GM19455 (cell line): ENCODE data around the gene CEP112.
"Not testable (repeated sequence)": the region's sequence is repeated elsewhere in the genome, so short reads cannot be mapped to it uniquely, and the experiment has no call there.

ENCODE experiments used
- ATAC-seq: cut with Tn5 transposase; IDR thresholded peaks from one replicate; pipeline ENCODE4 v1.9.1; 2021; ENCODE audit not compliant: unreplicated experiment

The CEP112 gene

DNA sequence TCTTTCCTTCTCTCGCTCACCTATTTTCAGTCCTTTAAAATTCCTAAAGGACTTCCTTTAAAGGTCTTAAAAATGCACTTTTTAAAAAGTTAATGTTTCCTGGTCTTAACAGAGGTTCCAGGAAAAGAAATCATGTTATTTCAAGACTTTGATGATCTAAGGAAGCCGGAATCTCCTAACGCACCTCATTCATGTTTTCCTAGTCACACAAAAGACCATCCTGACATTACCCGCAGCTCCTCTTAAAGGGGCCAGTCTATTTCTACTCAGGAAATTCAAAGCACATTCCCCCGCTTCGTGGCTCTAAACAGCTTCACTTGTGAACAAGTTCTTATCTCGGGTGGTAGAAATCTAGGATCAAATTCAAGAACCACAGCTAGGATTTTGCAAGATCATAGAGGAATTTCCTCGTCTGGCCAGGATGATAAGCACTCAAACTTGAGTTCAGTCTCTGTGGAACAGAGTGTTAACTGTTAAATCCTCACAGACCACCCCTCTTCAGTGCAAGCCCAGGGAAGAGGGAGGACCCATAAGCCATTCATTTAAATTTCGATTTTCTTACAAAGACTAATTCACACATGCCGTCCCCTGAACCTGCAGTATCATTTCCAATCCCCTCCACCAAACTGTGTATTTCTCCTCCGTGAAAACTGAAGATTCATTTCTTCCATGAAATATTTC lies 493.4 kb downstream of the CEP112 start:
- no peak for ATAC-seq

DNA sequence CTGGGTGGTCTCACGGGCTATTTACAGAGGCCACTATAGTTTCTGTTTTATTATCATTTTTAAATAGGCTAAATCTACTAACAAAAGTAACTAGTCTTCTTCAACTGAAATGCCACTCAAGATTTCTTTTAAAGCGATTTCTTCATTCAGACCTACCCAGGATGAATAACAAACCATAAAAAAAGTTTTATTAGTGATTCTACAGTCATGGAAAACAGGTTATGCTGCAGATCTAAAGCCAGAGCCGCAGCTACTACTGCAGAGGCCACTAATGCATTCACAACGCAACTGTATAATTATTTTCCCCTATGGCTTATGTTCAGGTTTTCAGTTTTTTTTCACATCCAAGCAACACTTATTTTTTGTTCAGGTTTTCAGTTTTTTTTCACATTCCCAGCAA lies 494.3 kb downstream of the CEP112 start:
- no peak for ATAC-seq

DNA sequence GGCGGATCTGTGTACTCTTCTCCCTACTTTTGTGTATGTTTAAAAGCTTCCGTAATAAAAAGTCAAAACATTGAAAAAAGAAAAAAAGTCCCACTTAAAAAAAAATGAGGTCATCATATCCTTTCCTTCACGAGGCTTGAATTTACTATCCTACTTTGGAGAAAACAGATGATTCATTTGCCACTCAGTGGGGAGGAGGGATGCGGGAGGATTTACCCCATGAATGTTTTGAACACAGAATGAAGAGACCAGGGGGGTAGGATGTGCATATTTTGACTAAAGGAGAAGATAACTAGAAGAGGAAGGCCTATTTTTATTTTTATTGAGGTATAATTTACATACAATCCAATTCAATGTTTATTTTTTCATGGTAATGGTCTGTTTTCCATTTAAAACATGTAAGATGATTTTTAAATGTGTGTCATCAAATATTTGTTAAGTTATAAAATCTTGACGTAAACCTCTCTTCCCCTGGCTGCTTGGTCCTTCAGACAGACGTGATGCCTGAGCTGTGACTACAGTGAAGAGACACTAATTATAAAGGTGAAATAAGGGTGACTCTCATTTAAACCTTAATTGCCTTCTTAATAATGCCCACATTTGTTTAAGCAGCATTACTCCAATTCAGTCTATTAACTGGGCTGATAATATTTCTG lies 495.1 kb downstream of the CEP112 start:
- ATAC-seq: no peak

DNA sequence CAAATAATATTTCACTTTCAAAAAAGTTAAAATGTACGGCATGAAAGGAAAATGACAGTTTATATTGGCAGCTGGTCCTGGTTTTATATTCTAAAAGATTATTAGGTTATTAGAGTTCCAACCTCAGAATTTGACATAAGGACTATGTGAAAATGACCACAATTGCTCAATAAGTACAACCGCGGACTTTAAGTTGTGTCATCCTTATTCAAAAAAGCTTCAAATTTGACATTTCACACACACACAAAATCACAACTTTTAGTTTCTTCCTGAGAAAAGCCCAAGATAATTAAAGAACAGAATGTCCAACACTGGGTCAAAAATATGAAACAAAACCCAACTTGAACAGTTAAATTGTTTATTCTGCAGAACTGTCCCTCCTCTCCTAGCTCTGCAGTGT lies 497.3 kb downstream of the CEP112 start:
- no peak for ATAC-seq

DNA sequence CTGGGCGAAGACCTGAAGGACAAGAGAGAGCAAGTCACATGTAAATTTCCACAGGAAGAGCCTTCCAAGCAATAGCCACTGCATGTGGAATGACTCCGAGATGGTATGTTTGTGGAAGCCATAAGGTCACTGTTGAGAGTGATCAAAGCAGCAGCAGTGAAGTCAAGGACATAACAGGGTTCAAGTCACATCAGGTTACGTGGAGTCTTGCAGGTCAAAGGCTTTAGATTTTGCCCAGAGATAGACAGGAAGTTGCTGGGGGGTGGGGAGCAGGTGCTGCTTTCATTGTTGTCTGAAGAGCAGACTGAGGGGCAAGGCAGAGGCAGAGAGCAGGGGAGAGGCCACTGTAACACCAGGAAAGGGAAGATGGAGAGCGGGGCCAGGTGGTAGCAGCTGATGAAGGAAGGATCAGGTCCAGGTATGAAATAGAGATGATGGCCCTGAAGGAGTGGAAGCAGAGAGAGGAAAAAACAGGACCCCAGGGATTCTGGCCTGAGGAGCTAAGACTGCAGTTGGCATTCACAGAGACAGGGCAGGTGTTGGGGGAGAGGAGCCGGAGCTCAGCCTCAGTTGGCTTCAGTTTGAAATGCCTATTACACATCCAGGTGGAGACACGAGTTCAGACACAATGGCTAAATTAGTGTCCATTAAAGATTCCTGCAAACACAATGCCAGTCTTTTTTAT lies 501.2 kb downstream of the CEP112 start:
- no peak for ATAC-seq

DNA sequence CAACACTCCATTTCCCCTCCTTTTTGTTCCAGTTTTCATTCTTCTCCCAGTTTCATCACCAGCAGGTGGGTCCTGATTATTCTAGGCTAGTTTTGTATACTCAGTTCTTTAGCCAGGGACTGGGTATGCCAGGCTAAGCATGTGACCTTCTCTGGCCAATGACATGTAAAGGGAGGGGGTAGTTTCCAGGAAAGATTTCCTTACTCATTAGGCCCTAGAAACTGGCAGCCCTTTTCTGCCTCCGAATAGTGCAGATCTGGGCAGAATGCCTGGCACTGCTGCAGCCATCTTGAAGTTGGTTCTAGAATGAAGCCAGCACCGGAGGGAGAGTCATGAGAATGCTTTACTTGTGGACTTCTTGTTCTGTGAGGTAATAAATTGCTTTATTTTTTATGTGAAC lies 503.6 kb downstream of the CEP112 start:
- no peak for ATAC-seq

DNA sequence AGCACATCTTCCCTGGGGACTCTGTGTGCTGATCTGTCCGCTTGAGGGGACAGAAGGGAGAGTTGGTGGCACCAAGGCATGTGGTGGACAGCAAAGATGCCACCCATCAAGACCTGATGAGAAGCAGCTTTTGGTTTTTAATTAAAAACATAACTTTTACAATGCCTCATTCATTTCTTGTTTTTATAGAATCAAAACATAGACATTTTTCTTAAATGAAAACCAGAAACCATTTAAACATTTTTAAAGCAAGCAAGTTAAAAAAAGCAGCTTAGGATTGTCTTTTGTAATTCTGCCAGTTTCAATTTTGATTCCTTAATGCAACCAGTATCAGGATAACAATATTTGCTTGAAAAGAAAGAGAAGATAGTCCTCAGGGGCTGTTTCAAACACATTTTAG lies 506.8 kb downstream of the CEP112 start:
- ATAC-seq: no peak

DNA sequence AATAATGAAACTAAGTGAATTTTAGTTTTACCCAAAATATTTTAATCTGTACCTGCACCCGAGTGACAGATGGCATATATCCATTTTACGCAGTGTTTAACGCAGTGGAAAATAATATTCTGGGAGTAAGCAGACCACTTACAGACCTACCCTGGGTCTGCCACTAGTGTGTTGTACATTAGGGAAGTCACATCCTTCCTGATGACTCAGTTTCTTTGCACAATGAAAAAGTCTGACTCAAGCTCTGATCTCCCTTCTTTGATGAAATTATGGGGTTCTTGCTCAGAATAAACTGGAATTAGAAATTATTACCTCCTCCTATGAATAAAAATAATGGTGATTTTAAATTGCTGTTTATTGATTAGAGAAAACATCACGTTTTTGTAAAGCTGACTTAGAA lies 507.3 kb downstream of the CEP112 start:
- no peak for ATAC-seq

DNA sequence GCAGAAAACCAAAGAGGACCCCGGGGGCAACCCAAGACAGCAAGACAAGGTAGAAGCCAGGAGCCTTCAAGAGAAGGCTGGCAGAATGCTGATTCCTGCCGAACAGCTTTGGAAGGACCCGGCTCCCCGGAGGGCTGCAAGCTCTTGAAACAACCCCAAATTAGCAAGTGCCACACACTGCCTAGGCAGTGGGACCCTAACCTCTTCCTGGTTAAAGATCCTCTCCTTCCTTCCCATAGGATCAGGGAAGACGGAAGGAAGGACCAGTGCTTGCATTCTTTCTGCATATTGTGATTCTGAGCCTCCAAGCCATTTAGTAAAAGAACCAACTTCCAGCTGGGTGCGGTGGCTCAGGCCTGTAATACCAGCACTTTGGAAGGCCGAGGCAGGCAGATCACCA lies 508.5 kb downstream of the CEP112 start:
- ATAC-seq: no peak

DNA sequence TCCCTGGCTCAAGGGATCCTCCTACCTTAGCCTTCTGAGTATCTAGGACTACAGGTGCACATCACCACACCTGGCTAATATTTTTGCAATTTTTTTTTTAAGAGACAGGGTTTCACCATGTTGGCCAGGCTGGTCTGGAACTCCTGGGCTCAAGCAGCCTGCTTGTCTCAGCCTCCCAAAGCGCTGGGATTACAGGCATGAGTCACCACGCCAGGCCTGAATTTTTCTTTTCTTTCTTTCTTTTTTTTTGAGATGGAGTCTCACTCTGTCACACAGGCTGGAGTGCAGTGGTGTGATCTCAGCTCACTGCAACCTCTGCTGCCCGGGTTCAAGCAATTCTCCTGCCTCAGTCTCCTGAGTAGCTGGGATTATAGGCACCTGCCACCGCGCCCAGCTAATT lies 510.2 kb downstream of the CEP112 start:
- not testable (repeated sequence) for ATAC-seq

DNA sequence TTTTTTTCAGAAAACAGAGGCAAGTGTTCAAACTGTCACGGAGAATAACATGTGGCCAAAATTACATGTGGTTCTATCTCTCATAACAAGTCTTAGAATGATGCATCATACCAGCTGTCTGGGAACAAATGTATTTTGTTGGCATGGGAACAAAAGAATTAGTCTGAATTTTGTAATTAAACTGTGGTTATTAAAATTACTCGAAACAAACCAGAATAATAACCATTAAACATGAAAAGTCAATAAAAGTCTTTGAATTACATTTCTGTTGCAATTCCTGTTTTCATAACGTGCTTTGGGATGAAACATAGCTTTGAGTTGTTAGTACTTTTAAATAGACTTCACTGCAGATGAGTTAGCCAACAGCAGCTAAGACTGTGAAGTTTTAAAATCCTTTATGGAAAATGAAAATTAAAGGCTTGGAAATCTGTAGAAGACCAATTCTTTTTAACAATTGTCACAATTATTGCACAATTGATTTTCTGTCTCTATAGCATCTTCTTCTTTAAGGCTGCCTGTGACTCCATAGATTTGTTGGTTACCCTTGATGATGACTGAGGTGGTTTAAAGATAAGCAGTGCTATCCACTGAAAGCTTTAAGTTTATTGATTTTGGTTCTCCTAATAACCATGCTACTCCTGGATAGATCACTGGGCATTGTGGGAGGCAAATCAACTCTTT lies 512.6 kb downstream of the CEP112 start:
- no peak for ATAC-seq

DNA sequence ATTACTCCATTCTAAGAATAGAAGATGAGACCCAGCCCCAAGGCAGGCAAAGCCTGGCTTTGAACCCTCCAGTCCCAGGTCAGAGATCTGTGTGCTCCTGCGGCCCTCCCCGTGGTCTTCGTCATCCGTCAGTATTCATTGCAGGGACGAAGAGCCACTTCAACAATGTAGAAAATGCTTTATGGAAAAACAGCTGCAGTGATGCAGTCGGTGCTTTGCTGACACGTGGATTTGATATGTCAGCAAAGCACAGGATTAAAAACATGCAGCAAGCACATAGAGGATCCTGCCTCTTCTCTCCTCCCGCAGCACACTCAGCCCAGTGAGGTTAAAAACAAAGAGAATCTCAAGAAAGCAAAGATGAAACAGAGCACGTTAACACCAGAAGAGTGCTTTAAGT lies 513.4 kb downstream of the CEP112 start:
- no peak for ATAC-seq

DNA sequence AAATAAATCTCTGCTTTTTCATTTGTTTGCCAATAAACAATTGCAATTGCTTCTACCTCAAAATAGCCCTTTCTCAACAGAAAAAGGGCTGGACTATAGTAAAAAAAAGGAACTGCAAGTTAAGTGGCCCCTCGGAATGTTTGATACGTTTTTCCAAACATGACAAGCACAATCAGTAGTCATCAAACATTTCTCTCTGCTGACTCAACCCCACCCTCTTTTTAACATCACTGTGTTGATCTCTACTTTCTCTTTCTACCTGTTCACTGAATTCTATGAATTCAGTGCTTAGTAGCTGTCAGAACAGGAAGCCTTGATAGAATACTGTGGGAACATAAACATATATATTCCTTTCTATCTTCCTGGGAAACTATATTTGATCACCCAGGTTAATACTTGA lies 514.0 kb downstream of the CEP112 start:
- ATAC-seq: no peak

DNA sequence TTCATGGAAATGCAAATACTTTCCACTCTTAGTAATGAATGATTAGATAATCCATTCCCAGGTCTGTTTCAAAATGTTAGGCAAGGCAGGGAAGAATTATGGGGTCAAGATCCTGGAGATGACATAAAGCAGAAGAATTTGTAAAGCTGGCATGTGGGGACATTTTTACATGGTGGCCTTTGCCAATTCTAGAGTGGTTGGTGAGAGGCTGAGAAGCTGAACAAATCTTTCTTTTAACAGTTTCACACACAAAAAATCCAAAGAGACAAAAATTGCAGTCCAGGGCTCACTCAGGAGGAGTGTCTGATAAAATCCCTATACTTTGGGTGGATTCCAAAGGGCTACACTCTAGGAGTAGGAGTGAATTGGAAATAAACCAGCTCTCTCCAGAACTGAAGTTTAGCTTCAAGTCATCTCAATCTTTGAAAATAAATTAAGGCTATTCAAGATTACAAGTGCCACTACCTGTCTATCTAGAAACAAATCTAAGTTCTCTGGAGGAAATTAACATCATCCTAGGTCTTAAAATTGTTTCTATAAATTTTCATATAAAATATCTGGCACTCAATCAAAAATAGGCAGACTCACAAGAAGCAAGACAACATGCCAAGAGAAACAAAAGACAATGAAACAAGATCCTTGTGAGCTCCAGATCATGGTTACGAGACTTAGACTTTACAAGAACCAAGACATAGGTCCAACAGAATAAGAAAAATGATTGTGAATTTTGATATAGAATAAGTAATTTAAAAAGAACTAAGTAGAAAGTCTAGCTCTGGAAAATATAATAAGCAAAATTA lies 517.5 kb downstream of the CEP112 start:
- ATAC-seq: no peak

DNA sequence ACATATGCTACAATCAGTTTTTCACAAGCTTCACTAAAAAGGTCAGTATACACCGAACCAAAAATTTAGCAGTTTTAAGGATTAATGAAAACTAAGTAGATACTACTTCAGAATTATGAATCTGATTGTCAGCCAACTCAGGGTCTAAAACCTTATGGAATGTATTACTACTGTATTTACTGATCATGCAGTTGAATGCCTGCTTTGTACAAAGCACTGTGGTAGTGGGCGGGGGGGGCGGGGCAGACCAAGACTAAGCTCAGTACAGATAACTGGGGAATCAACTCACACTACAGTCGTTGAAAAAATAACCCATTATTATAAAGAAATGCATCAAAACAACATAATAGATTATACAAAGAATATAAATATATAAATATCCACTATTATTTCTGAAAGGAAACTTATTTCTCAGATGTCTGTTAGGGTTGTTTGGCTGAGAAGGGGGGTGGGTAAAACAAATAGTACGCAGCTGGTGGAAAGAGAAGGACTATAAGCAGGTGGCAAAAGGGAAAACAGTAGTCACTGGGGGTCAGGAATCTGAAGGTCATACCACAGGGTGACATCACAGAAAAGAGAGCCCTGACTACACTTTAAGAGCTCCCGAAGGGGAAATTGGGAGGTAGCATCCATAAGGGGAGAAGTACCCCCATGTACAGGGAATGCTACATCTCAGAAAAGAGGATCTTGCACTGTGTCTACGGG lies 521.1 kb downstream of the CEP112 start:
- no peak for ATAC-seq

DNA sequence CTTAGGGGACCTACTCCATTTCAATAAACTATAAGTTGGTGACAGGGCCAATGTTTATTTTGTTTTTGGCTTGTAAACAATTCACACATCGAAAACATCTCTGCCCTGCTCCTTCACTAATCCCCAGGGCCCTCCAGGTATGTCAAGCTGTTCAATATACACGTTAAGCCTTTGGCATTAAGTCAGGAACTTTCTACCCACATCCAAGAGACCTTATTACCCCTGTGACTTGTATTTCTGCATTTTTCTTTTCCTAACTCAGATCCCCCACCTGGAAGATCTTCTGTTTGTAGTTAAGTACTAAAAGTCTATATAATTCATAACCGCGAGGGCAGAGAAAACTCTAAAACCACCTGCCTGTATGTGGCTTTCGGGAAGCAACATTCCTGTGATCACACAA lies 523.7 kb downstream of the CEP112 start:
- no peak for ATAC-seq

DNA sequence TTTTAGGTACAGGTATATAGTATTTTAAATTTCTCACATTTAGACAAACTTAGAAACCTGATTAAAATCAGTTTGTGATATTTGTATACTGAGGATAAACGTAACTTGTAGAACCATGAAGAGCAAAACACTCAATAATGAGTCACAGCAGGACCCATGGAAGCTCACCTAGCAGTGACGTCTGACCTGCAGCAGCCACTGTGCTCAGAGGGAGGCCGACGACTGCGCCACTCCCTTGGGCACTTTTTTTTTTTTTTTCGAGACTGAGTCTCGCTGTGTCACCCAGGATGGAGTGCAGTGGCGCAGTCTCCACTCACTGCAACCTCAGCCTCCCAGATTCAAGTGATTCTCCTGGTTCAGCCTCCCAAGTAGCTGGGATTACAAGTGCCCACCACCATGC lies 524.3 kb downstream of the CEP112 start:
- ATAC-seq: no peak

DNA sequence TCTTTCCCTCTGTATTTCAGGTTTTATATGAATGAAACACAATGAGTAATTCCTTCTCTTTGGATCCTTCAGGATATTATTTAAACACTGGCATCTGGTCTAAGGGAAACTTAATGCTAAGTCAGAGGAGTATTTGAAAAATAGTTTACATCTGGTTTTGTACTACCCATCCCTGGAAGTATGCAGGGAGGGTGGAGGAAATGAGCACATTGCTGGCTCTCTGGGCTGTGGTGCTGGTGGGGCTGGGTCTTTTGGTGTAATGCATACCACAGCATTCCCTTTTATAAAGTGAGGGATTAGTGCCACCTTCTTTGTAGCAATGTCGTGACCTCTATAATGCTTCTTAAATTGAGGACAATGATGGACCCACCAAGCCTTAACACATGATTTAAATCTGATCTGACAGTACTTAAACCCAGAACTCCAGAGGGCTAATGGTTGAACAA lies 525.0 kb downstream of the CEP112 start:
- ATAC-seq: no peak

DNA sequence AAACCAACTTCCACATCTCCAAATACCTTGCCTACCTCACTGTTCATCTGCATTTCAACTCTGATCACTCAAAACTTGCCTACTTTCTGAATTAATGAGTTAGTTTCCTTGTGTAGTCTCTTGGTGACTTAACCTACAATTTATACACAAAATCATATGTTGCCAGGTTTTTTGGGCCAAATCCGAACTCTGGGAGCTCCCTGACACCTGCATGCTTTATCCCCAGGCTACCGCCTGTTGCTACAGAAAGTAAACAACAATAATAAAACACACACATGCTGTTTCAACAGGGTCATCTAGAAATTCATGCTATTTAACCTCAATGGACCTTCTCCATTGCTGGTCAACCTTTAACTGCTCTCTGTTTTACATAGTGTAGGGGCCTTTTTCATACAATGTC lies 526.0 kb downstream of the CEP112 start:
- ATAC-seq: no peak

DNA sequence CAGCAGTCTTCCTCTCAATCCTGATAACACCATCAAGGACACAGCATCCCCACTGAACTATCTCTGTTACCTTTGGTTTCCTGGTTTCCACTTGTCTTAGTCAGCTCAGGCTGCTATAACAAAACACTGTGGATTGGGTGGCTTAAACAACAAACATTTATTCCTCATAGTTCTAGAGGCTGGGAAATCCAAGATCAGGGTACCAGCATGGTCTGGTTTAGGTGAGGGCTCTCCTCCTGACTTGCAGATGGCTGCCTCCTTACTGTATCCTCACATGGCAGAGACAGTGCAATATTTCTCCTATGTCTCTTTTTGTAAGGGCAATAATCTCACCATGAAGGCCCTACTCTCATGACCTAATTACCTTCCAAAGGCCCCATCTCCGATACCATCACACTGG lies 527.2 kb downstream of the CEP112 start:
- ATAC-seq: no peak
